ENCODE data around the gene HNRNPAB. TPM values are rescaled to one million over a fixed set of nuclear protein-coding genes. Genes with fewer than 3 reads are reported as not detected.

Gene HNRNPAB
- total RNA-seq, result 82.8 TPM
- long read RNA-seq, transcript HNRNPAB-201 (7 exons, 1,602 nt), result minor isoform, 6 of 44 reads
- long read RNA-seq, transcript HNRNPAB-202 (8 exons, 1,796 nt), result major isoform, 23 of 44 reads
- long read RNA-seq, partial matches to known transcripts, result 3 of 44 reads
- long read RNA-seq, other reads (novel, unspliced or antisense), result 5 of 44 reads

DNA sequence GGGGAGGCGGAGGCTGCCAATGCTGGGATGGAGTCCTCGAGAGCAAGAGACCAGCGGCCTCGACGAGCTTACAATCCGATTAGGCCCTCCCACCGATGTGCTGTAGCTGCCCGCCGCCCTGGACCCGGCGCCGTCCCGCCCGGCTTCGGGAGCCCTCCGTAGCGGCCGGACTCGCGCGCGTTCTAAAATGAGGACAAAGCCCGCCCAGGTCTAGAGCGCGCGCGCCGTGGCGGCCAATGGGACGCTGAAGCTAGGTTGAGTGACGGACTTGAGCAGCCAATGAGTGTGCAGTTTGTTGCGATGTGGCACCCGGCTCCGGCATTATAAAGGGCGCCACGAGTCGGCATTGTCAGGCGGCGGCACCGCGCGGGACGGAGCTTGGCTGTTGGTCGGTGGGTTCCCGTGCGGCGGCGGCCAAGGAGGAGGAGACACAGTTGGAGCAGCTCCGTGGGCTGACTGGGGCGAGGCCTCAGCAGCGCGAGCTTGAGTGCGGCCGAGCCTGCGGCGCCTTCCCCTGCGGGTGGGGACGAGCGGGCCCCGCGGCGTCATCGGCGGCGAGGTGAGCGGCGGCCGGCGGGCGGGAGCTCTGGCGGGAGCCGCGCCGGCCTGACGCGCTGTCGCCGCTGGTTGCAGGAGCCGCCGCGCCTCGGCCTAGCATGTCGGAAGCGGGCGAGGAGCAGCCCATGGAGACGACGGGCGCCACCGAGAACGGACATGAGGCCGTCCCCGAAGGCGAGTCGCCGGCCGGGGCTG lies at the start of gene HNRNPAB:
Gene HNRNPAB (plus strand): TSS at position 352 of the 753 bp plus-strand sequence. CDS start 305 bp downstream, at position 657.
- DNase-seq, result peak; percentile 95
- ATAC-seq, result peak; percentile 93
- intact Hi-C loops (cut with micrococcal nuclease), result no loop called here

DNA sequence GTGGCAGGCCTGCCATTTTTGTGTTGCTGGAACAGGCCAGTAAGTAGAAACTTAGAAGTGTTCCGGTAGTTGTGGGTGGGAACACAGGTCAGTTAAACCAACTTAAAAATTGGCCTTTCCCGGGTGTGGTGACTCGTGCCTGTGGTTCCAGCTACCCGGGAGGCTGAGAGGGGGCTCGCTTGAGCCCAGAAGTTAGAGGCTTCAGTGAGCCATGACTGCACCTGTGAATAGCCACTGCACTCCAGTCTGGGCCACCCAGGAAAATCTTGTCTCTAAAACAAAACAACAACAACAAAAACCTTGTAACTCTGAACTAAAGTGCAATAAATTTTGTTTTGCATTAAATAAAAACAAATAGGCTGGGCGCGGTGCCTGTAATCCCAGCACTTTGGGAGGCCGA lies 49.3 kb upstream of the HNRNPAB start:
- DNase-seq (no peak), ATAC-seq (no peak)
- intact Hi-C loops (cut with micrococcal nuclease), result no loop called here

DNA sequence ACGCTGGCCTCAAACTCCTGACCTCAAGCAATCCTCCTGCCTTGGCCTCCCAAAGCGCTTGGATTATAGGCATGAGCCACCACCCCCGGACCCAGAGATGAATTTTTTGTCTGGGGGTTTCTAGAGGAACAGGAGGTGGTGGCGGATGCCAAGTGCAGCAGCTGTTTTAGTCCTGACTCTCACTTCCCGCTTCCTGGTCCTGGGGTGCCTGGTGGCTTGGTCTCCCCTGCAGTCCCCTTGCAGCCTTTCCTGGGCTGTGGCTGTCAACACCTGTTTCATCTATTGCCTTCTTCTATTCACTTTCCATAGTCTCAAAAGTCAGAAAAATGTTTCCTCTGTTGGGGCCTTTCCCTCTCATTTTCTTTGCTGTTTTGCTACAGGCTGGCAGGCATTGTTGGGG lies 44.2 kb upstream of the HNRNPAB start:
- ATAC-seq (no peak), DNase-seq (no peak)
- intact Hi-C loops (cut with micrococcal nuclease), result no loop called here

GRCh38 chr5:178162481-178162880 lies 41.9 kb upstream of the HNRNPAB start:
- intact Hi-C loops (cut with micrococcal nuclease), result no loop called here
- ATAC-seq (no peak), DNase-seq (no peak)

DNA sequence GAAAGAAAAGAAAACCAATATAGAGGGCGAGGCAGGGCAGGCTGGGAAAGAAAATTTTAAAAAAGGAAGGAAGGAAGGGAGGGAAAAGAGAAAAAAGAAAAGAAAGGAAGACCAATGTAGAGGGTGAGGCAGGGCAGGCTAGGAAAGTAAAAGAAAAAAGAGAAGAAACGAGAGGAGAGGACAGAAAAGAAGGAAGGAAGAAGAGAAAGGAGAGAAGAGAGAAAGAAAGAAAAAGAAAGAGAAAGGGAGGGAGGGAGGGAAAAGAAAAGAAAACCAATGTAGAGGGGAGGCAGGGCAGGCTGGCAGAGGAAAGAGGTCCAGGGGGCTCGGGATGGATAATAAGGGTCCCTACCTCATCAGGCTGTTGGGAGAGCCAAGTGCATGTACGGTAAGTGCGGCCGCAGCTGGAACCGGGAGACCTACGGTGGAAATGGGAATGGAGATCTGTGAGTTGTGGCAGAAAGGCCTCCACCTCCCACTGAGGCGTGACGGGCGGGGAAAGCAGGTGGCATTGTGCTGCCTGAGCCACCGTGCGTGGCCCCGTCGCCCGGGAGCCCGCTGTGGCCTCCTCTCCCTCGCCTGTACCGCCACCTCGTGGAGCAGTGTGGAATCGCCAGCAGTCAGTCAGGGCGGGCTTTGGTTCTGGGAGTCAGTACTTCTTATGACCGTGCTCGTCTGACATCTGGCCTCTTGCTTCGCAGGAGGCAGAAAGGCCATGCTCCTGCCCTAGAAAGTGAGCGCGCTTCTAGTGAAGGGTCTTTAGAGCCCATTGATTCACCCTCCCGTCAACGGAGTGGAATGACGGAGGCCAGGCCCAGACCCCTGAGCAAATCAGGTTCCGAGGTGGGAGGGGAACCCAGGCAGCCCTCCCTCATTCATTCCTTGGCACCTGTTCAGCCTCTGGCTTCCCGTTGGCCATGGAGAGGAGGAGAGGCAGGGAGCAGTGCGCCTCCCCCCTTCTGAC lies 40.3 kb upstream of the HNRNPAB start:
- DNase-seq, result peak; percentile 89
- intact Hi-C loops (cut with micrococcal nuclease), result no loop called here
- ATAC-seq, result peak; percentile 98

- ATAC-seq (no peak), DNase-seq (no peak)
- intact Hi-C loops (cut with micrococcal nuclease), result no loop called here
Measured at GRCh38 chr5:178165581-178165980, 38.8 kb upstream of the HNRNPAB start.

DNA sequence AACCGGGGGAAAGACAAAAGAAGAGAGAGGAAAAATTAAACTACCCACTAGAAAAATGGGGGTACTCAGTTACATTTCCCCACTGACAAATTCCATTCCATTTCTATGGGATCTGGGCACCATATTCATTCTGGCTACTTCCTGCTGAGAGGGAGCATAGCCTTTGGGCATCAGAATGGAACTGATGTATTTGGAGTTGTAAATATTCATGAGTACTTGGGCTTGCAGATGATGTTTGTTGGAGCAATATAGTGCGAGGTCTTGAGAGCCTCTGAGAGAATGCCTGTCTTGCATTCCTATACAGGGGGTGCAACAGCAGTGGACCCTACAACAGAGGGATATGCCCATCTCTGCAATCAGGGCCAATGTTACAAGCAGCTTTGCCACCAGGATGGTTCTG lies 33.9 kb upstream of the HNRNPAB start:
- DNase-seq, result no peak
- ATAC-seq, result no peak
- intact Hi-C loops (cut with micrococcal nuclease), result no loop called here

- intact Hi-C loops (cut with micrococcal nuclease), result no loop called here
- ATAC-seq, result no peak
- DNase-seq, result no peak
Measured at GRCh38 chr5:178174456-178174855, 29.9 kb upstream of the HNRNPAB start.

DNA sequence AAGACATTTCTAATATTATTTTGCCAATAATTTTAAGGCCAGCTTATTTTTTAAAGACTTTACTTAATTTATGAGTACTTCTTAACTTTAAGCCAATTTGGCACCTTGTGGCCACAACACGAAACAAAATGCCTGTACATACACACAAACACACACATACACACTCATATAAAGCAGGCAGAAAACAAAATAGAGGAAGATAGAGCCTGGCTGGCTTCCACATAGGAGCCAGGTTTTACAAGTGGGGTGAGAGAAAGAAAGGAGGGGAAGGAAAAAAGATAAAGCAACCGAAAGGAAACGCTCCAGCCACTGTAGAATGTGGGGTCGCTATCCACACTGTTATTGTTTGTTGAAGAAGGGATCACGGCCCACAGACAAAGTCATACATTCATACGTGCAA lies 27.5 kb upstream of the HNRNPAB start:
- ATAC-seq (no peak), DNase-seq (no peak)
- intact Hi-C loops (cut with micrococcal nuclease), result no loop called here

GRCh38 chr5:178177569-178177968 lies 26.8 kb upstream of the HNRNPAB start:
- DNase-seq (no peak), ATAC-seq (no peak)
- intact Hi-C loops (cut with micrococcal nuclease), result no loop called here

- intact Hi-C loops (cut with micrococcal nuclease), result no loop called here
- no peak for ATAC-seq
- DNase-seq, result no peak
Measured at GRCh38 chr5:178180141-178180863, 24.0 kb upstream of the HNRNPAB start.

GRCh38 chr5:178182158-178182876 lies 22.0 kb upstream of the HNRNPAB start:
- DNase-seq, result no peak
- intact Hi-C loops (cut with micrococcal nuclease), result no loop called here
- ATAC-seq, result no peak

- DNase-seq (no peak), ATAC-seq (no peak)
- intact Hi-C loops (cut with micrococcal nuclease), result no loop called here
Measured at GRCh38 chr5:178186427-178186826, 17.9 kb upstream of the HNRNPAB start.

- DNase-seq (no peak), ATAC-seq (no peak)
- intact Hi-C loops (cut with micrococcal nuclease), result no loop called here
Measured at GRCh38 chr5:178187014-178187413, 17.3 kb upstream of the HNRNPAB start, which contains the start of gene GMCL2. Gene GMCL2 (minus strand): TSS chr5:178187371. CDS start chr5:178187299, 72 bp downstream.

GRCh38 chr5:178189433-178189832 lies 14.9 kb upstream of the HNRNPAB start:
- intact Hi-C loops (cut with micrococcal nuclease), result no loop called here
- ATAC-seq (no peak), DNase-seq (no peak)

DNA sequence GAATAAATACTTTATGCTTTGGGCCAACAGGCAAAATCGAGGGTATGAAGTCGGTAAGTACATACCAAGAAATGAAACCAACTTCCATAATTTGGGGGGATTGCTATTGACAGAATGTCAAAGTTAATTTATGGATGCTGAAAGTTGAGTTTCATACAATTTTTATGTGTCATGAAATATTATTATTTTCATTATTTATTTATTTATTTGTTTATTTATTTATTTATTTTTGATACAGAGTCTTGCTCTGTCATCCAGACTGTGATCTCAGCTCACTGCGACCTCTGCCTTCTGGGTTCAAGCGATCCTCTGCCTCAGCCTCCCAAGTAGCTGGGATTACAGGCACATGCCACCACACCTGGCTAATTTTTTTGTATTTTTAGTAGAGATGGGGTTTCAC lies 12.7 kb upstream of the HNRNPAB start:
- DNase-seq (no peak), ATAC-seq (no peak)
- intact Hi-C loops (cut with micrococcal nuclease), result no loop called here

DNA sequence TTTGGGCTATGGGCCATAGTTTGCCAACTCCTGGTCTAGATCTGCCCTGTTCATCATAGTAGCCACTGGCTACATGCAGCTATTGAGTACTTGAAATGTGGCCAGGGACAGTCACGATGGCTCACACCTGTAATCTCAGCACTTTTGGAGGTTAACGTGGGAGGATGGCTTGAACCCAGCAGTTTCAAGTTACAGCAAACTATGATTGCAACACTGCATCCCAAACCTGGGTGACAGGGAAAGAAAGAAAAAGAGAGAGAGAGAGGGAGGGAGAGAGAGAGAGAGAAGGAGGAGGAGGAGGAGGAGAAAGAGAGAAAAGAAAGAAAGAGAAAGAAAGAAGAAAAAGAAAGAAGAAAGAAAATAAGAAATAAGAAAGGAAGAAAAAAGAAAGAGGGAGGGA lies 12.1 kb upstream of the HNRNPAB start:
- no peak for ATAC-seq
- intact Hi-C loops (cut with micrococcal nuclease), result no loop called here
- DNase-seq, result no peak

DNA sequence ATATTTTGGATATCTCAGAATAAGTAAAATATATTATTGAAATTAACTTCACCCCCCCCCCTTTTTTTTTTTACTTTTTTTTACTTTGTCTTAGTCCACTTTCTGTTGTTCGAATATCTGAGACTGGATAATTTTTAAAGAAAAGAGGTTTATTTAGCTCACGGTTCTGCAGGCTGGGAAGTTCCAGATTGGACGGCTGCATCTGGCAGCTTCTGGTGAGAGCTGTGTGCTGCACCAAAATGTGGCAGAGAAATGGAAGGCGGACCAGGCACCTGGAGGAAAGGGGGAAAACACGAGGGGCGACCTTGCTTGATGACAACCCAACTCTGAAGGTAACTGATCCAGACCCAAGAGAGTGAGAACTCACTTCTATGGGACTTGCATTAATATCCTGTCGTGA lies 11.5 kb upstream of the HNRNPAB start:
- DNase-seq, result no peak
- intact Hi-C loops (cut with micrococcal nuclease), result no loop called here
- no peak for ATAC-seq

Data from left ventricle myocardium superior (tissue), 1 donor.